Astrocyte (in vitro differentiated cells and primary cell): ENCODE data around the gene AATK. TPM values are rescaled to one million over a fixed set of nuclear protein-coding genes. Genes with fewer than 3 reads are reported as not detected.

ENCODE experiments used
- DNase-seq: peaks from one replicate; pipeline ENCODE4 v3.0.0-alpha.2; 2010; ENCODE audit warnings: low read depth
- FAIRE-seq: peaks from 2 replicates; lab custom pipeline; 2011; peaks lifted over from hg19 to GRCh38; lab: Jason Lieb, UNC
- H2AFZ ChIP-seq: 2 replicates; pipeline ENCODE4 v1.6.0; 2012; ENCODE audit warnings: low read depth, low read length, inconsistent platforms
- H3K27ac ChIP-seq: 2 replicates; pipeline ENCODE4 v1.5.1; 2011; ENCODE audit warnings: low read depth, low read length, inconsistent platforms
- H3K27me3 ChIP-seq: 2 replicates; pipeline ENCODE4 v1.6.0; 2011; ENCODE audit warnings: low read length, inconsistent platforms; ENCODE audit not compliant: insufficient read depth
- H3K36me3 ChIP-seq: 2 replicates; pipeline ENCODE4 v1.5.1; 2011; ENCODE audit warnings: low read length, inconsistent platforms; ENCODE audit not compliant: insufficient read depth
- H3K4me1 ChIP-seq: 2 replicates; pipeline ENCODE4 v1.5.1; 2011; ENCODE audit warnings: low read length, inconsistent platforms; ENCODE audit not compliant: insufficient read depth
- H3K4me2 ChIP-seq: 2 replicates; pipeline ENCODE4 v1.6.0; 2012; ENCODE audit warnings: low read length, inconsistent platforms
- H3K4me3 ChIP-seq: 2 replicates; pipeline ENCODE4 v1.5.1; 2011; ENCODE audit warnings: low read depth, mild to moderate bottlenecking, low read length, inconsistent platforms; ENCODE audit not compliant: insufficient read depth
- H3K79me2 ChIP-seq: 2 replicates; pipeline ENCODE4 v1.6.0; 2012; ENCODE audit warnings: mild to moderate bottlenecking, low read length, inconsistent platforms; ENCODE audit not compliant: insufficient read depth
- H3K9ac ChIP-seq: 2 replicates; pipeline ENCODE4 v1.6.0; 2012; ENCODE audit warnings: mild to moderate bottlenecking, low read length, inconsistent platforms
- H3K9me3 ChIP-seq: 2 replicates; pipeline ENCODE4 v1.5.1; 2012; ENCODE audit warnings: low read depth, mild to moderate bottlenecking, low read length, inconsistent platforms; ENCODE audit not compliant: insufficient read depth
- H4K20me1 ChIP-seq: 2 replicates; pipeline ENCODE4 v1.6.0; 2012; ENCODE audit warnings: low read length, inconsistent platforms; ENCODE audit not compliant: insufficient read depth
- H3K27ac Mint-ChIP-seq: one replicate; pipeline ENCODE4 v1.8.0; 2021; ENCODE audit warnings: mild to moderate bottlenecking, mixed read lengths; ENCODE audit not compliant: unreplicated experiment
- H3K27me3 Mint-ChIP-seq: one replicate; pipeline ENCODE4 v1.8.0; 2021; ENCODE audit warnings: low read depth, mixed read lengths; ENCODE audit not compliant: unreplicated experiment
- H3K36me3 Mint-ChIP-seq: one replicate; pipeline ENCODE4 v1.8.0; 2021; ENCODE audit warnings: low read depth, mixed read lengths; ENCODE audit not compliant: unreplicated experiment
- H3K4me1 Mint-ChIP-seq: one replicate; pipeline ENCODE4 v1.8.0; 2021; ENCODE audit warnings: low read depth, mixed read lengths; ENCODE audit not compliant: unreplicated experiment
- H3K4me3 Mint-ChIP-seq: one replicate; pipeline ENCODE4 v1.8.0; 2021; ENCODE audit warnings: mild to moderate bottlenecking, moderate library complexity, mixed read lengths; ENCODE audit not compliant: unreplicated experiment
- H3K9me3 Mint-ChIP-seq: one replicate; pipeline ENCODE4 v1.8.0; 2021; ENCODE audit warnings: mild to moderate bottlenecking, mixed read lengths; ENCODE audit not compliant: unreplicated experiment
- CTCF ChIP-seq: IDR thresholded peaks from 2 replicates; pipeline ENCODE4 v1.5.1; 2011; ENCODE audit warnings: low read depth, mild to moderate bottlenecking, inconsistent platforms, low read length, moderate library complexity; ENCODE audit not compliant: insufficient read depth
- EZH2 ChIP-seq: IDR thresholded peaks from 2 replicates; pipeline ENCODE4 v1.6.1; 2012; ENCODE audit warnings: mild to moderate bottlenecking, low read length, inconsistent platforms; ENCODE audit not compliant: insufficient read depth
- total RNA-seq: library from RNA; stranded (reverse); gene quantifications from 2 replicates; pipeline ENCODE4 v1.2.1, GENCODE V29; 2021

The AATK gene
- total RNA-seq, 1 donor from 2014 or later, result 0.54 TPM

GRCh38 chr17:81115219-81115618, 50.8 kb downstream of the AATK start:
- H3K27me3 ChIP-seq, result no peaks in the 10 kb centered on the region
- Mint-ChIP-seq H3K27me3 (no peaks in the 10 kb centered on the region), H3K4me3 (no peak overlapping the region), H3K9me3 (no peaks in the 10 kb centered on the region), H3K27ac (no peak overlapping the region), H3K36me3 (no peaks in the 10 kb centered on the region), H3K4me1 (peaks cover 2% of the 10 kb centered on the region)
- DNase-seq (no peak), FAIRE-seq (no peak)
- H3K9ac ChIP-seq, result no peak overlapping the region
- H4K20me1 ChIP-seq, result peaks cover 9% of the 10 kb centered on the region
- TF ChIP-seq EZH2 (no peak), CTCF (no peak)
- no peaks in the 10 kb centered on the region for H3K9me3 ChIP-seq
- peaks cover 8% of the 10 kb centered on the region for H3K4me1 ChIP-seq
- H3K79me2 ChIP-seq, result no peaks in the 10 kb centered on the region
- H3K4me3 ChIP-seq, result no peak overlapping the region
- H3K36me3 ChIP-seq, result no peaks in the 10 kb centered on the region
- H3K27ac ChIP-seq, result no peak overlapping the region
- no peak overlapping the region for H2AFZ ChIP-seq
- no peak overlapping the region for H3K4me2 ChIP-seq

- no peak overlapping the region for H3K4me2 ChIP-seq
- no peak for TF ChIP-seq CTCF
- TF ChIP-seq EZH2, result no peak
- H3K36me3 ChIP-seq, result no peaks in the 10 kb centered on the region
- Mint-ChIP-seq H3K27me3 (no peaks in the 10 kb centered on the region), H3K27ac (no peak overlapping the region), H3K4me1 (peaks cover 2% of the 10 kb centered on the region), H3K4me3 (no peak overlapping the region), H3K9me3 (no peaks in the 10 kb centered on the region), H3K36me3 (no peaks in the 10 kb centered on the region)
- DNase-seq, result no peak
- peaks cover 8% of the 10 kb centered on the region for H3K4me1 ChIP-seq
- H3K9ac ChIP-seq, result no peak overlapping the region
- no peak for FAIRE-seq
- H3K79me2 ChIP-seq, result no peaks in the 10 kb centered on the region
- no peak overlapping the region for H2AFZ ChIP-seq
- no peak overlapping the region for H3K27ac ChIP-seq
- no peaks in the 10 kb centered on the region for H3K27me3 ChIP-seq
- H4K20me1 ChIP-seq, result peaks cover 9% of the 10 kb centered on the region
- H3K4me3 ChIP-seq, result no peak overlapping the region
- no peaks in the 10 kb centered on the region for H3K9me3 ChIP-seq
These were observed 51.5 kb downstream of the AATK start for GRCh38 chr17:81114351-81115093.

- Histone ChIP-seq H3K4me2 (no peak overlapping the region), H3K27me3 (no peaks in the 10 kb centered on the region), H3K4me1 (no peaks in the 10 kb centered on the region), H3K27ac (no peak overlapping the region), H3K36me3 (no peaks in the 10 kb centered on the region), H3K79me2 (no peaks in the 10 kb centered on the region), H3K9ac (no peak overlapping the region), H3K9me3 (no peaks in the 10 kb centered on the region), H3K4me3 (no peak overlapping the region), H2AFZ (no peak overlapping the region), H4K20me1 (peaks cover 9% of the 10 kb centered on the region)
- H3K27me3 Mint-ChIP-seq, result no peaks in the 10 kb centered on the region
- no peaks in the 10 kb centered on the region for H3K9me3 Mint-ChIP-seq
- FAIRE-seq (no peak), DNase-seq (no peak)
- no peak overlapping the region for H3K27ac Mint-ChIP-seq
- TF ChIP-seq CTCF (no peak), EZH2 (no peak)
- H3K4me3 Mint-ChIP-seq, result no peak overlapping the region
- peaks cover 2% of the 10 kb centered on the region for H3K4me1 Mint-ChIP-seq
- no peaks in the 10 kb centered on the region for H3K36me3 Mint-ChIP-seq
These were observed 52.8 kb downstream of the AATK start for GRCh38 chr17:81113158-81113724.
